GM12864 (cell line): ENCODE results near the gene CARTPT.

Experiments used
- DNase-seq: peaks from one replicate; pipeline ENCODE4 v3.0.0-alpha.2; 2011; ENCODE audit warnings: low read depth
- H3K4me3 ChIP-seq: 2 replicates; pipeline ENCODE4 v1.5.1; 2011; ENCODE audit warnings: mild to moderate bottlenecking, low read depth, low read length, control low read depth
- TF ChIP-seq, protein P1 (sequence below): IDR thresholded peaks from 2 replicates; pipeline ENCODE4 v1.5.1; 2011; ENCODE audit warnings: low read depth, mild to moderate bottlenecking, moderate library complexity, low read length, control low read depth, inconsistent platforms; ENCODE audit errors: missing control alignments

The CARTPT gene

DNA sequence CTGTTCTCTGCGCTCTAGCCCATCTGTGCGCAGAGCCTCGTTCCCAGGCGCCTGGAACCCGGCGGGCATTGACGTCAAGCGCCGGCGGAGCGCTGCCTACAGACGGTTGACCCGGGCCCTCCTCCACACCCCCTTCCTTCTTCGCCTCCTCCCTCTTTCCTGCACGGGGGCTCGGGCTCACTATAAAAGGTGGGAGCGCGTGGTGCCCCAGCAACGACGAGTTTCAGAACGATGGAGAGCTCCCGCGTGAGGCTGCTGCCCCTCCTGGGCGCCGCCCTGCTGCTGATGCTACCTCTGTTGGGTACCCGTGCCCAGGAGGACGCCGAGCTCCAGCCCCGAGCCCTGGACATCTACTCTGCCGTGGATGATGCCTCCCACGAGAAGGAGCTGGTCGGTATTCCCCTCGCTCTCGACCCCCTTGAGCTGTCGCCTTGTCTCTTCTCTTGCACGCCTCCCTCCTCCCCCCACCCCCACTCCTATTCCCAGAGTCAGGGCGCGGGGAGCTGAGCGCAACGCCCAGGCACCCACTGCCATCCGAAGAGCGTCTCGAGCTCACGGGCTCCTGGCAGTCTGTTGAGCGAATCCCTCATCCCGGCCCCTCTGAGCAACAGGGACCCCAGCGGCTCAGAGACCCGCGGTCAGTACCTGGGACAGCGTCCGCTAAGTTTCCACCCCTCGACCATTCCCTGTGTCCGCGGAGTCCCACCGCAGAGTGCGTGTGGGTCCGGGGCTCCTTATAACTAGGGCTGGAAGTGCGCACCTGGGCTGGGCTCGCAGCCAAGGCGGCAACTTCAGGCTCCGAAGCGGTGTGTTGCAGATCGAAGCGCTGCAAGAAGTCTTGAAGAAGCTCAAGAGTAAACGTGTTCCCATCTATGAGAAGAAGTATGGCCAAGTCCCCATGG lies at the start of gene CARTPT:
CARTPT (plus strand) TSS at position 213 of the 902 bp plus-strand sequence; CDS start at position 232, 19 bp downstream.
- DNase-seq, result no peak
- TF ChIP-seq, protein P1, sequence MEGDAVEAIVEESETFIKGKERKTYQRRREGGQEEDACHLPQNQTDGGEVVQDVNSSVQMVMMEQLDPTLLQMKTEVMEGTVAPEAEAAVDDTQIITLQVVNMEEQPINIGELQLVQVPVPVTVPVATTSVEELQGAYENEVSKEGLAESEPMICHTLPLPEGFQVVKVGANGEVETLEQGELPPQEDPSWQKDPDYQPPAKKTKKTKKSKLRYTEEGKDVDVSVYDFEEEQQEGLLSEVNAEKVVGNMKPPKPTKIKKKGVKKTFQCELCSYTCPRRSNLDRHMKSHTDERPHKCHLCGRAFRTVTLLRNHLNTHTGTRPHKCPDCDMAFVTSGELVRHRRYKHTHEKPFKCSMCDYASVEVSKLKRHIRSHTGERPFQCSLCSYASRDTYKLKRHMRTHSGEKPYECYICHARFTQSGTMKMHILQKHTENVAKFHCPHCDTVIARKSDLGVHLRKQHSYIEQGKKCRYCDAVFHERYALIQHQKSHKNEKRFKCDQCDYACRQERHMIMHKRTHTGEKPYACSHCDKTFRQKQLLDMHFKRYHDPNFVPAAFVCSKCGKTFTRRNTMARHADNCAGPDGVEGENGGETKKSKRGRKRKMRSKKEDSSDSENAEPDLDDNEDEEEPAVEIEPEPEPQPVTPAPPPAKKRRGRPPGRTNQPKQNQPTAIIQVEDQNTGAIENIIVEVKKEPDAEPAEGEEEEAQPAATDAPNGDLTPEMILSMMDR, result no peak
- H3K4me3 ChIP-seq, result no peak within 1 kb of the TSS

DNA sequence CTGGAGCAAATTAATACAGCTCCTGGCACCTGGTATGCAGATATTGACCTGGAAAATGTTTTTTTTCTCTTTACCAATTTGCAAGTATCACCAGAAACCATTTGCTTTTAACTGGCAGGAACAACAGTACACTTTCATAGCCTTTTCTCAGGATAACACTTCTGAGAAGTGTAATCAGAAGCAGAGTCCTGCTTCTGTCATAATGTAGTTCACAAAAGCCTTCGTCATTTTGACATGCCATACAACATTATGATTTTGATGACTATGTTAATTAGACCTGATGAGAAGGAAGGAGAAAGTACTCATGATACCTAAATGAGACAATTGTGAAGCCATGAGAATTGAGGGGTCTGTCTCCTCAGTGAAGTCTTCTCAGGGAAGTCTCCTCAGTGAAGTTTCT lies 41.1 kb upstream of the CARTPT start:
- TF ChIP-seq, protein P1, result no peak

DNA sequence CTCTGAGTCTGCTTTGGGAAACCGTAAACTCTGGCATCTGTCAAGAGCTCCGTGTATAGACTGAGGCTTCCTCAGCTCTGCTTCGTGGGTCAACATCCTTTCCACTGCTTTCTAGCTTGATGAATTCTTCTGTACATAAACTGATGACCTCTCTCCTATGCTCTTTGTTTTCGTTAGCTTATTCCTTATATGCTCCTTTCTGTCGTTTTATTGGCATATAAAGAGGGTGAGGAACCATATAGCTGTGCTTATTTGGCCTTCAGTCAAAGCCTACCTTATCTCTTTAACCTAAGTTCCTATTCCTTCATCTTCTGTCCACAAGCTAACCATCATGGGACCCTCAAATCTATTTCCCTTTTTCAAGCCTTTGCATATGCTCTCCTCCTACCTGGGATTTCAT lies 39.4 kb upstream of the CARTPT start:
- TF ChIP-seq, protein P1, result no peak
- DNase-seq, result no peak
- no peak overlapping the region for H3K4me3 ChIP-seq

More for the DNA sequence above, 41.1 kb upstream of the CARTPT start:
- DNase-seq, result no peak
- no peak overlapping the region for H3K4me3 ChIP-seq

DNA sequence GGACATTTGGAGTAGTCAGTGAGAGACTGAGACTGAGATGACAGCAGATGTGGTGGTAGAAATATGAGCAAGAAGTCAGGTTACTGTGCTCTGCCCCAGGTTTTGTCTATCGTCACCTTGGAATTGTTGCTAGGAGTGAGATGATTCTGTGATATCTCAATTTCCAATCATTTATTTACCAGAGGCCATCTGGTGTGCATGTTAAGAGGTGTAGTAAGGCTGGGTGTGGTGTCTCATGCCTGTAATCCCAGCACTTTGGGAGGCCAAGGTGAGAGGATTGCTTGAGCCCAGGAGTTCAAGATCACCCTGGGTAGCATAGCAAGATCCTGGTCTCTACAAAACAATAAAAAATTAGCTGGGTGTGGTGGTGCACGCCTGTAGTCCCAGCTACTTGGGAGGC lies 38.6 kb upstream of the CARTPT start:
- no peak overlapping the region for H3K4me3 ChIP-seq
- TF ChIP-seq, protein P1, result no peak
- no peak for DNase-seq

DNA sequence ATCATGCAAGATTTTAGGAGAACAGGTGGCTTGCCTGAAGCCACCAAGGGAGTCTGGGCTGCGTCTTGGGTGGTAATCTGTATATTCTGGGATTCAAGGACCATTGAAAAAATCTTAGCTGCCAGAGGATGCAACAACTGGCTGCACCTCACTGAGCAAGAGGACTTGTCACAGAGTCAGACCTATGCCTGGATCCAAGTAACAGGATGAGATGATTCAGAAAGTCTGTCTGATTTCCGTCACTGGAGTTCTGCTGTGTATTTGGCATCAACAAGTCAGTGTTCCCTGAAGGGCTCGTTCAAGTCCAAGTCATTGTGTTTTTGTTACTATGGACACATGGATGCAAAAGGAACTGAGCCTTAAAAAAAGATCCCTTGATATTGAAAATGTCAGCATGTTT lies 37.8 kb upstream of the CARTPT start:
- no peak overlapping the region for H3K4me3 ChIP-seq
- DNase-seq, result no peak
- TF ChIP-seq, protein P1, result no peak

DNA sequence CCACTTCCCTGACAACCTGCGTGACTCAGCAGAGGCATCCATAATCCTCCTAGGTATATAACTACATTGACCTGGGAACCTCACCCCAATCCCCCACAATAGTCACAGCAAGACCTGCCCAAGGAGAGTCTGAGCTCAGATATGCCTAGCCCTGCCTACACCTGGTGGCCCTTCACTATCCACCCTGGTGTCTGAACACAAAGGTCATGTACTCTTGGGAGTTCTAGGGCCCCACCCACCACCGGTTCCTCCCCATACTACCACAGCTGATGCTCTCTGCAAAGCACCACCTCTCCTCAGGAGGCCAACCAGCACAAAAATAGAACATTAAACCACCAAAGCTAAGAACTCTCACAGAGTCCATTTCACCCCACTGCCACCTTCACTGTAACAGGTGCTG lies 34.8 kb upstream of the CARTPT start:
- no peak overlapping the region for H3K4me3 ChIP-seq
- TF ChIP-seq, protein P1, result no peak
- no peak for DNase-seq
